Measurements from ENCODE around the gene AK4. TPM values are rescaled to one million over a fixed set of nuclear protein-coding genes. Genes with fewer than 3 reads are reported as not detected.
A peak's percentile ranks its signal among the peaks of the same experiment; 100 is the strongest.

The AK4 gene
- polyA plus RNA-seq, 5 donors, result 1.8 to 3.7 (median 3.0) TPM

DNA sequence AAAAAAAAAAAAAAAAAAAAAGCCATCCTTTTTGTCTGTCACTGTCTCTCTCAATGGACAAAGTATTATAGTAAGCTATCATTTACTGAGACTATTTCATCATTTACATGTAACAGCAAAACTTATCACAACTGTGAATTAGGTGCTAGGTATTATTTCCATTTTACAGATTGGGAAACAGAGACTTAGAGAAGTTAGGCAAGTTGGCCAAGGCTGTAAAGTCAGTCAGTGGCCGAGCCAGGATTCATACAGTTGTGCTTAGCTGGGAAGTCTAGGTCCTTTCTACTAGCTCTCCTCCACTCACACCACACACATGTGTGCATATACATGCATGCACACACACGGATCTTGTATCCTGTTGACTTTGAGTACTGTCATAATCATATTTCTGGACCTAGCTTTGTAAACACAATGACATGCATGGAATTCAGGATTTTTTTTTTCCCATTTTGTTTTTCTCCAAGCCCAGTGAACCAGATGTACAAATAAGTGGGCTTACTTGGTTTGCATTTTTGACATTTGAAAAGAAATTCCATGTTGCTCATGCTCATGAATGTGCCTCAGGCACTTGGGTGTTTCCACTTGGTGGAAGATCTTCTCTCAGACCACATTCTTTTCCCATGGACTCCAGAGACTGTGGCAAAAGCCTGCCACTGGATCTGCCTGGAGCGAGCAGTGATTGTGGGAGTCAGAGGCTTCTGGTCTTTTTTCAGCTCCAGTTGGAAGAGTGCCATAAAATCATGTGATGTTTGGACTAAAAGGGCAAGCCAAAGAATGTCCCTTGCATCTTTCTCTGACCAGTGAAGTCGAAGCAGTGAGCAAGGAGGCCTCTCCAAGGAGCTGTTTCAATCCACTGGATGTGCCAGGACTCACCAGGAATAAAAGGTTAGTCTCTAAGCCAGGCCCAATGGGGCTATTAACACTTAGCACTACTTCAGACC lies 99.7 kb downstream of the AK4 start:
- DNase-seq, result peak in 1 of 2 donors; percentile 43

DNA sequence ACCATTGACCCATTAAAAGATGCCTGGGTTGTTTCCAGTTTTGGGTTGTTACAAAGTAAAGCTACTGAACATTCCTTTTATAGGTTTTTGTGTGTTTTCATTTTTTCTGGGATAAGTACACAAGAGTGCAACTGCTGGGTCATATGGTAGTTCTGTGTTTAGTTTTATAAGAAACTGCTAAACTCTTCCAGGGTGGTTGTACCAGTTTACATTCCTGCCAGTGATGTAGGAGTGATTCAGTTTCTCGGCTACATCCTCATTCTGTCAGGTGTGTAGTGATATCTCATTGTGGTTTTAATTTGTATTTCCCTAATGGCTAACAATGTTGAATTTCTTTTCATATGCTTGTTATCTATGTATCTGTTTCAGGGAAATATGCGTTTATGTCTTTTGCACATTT lies 102.8 kb downstream of the AK4 start:
- DNase-seq, result no peak

DNA sequence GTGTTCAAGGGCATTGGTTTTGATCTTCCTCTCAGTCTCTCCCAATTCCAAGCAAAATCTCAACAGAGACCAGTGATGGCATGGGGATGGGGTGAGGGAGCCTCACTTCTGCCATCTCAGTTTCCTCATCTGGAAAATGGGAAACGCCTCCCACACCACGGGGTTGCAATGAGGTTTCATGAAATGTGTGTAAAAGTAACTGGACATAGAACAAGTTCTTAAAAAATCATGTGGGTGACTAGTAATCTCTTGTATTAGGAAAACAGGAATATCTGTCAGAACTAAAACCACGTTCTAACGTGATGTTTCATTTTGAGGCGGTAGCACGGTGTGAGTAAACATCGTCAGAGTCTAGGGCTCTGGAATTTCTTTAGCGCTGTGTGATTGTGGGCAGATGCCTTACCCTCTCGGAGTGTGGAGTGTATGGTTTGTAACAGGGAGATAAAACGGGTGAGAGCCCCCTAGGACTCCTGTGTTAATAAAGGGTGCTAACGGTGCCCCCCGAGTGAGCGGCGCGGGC lies 105.9 kb downstream of the AK4 start:
- no peak for DNase-seq

DNA sequence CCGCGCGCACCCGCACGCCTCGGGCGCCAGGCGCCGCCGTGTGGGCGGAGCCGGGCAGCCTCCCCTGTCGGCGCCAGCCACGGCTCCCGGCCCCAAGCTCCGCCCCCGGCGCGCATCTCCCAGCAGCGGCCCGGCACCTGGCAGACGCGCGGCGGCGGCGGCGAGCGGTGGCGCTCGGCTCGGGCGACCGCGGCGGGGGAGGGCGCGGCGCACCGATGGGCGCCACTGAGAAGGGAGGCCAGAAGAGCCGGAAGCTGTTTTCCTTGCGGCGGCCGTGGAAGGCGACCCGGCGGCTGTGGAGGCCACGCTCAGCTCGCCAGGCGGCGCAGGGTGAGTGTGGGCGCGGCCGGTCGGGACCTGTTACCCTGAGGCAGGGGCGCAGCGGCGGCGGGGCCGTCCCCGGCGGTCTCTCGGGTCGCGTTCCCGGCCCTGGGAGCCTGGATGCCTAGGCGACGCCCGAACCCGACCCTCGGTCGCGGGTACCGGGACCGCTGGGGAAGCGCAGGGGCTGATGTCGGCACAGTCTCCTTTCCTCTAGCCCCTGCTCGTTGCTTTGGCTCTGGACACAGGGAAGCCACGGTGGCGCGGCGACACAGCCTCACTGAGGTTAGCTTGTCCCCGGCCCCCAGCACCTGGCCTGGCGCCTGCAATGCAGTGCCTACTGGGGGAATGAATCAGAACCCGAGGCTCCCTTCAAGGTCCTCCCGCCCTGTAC lies 106.5 kb downstream of the AK4 start:
- DNase-seq, result peak in 1 of 2 donors; percentile 31

DNA sequence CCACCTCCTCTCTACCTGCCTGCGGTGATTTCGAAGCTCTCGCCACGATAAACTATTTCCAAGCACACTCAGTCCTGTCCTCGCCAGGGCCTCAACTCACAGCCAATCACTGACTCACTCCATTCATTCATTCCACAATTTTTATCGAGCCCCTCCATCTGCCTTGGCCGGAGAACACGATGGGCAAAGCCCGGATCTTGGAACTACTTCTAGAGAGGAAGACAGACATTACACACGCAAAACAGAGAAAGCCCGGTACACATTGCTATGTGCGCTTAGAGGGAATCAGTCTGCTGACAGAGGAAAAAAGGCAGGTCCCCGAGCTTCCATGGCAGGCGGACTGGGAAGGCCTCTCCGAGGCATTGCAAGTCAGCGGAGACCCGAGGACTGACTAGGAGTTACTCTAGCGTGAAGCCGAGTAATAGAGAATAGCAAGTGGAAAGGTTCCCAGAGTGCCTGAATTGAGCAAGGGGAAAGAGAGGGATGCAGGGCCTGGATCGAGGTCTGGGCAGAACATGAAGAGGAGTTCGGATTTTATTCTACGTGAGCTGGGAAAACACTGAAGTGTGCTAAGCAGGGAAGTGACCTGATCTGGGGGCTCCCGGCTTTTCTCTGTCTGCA lies 107.1 kb downstream of the AK4 start:
- no peak for DNase-seq

DNA sequence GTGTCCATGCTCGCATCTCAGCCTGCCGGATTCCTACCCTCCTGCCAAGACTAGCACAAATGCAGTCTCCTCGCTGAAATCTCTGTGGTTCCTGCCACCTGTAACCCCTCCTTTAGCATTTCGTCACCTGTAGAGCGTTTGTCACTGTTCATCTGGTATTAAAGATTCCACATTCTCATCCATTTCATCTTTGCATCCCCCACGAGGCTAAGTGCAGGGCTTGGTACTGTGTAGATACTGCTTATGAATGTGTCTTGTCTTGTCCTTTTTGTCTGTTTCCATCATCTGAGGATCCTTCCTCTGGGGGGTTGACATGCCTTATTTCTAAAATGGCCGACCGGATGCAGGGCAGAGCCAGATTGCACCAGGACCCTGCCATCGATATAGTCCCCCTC lies 107.7 kb downstream of the AK4 start:
- no peak for DNase-seq

DNA sequence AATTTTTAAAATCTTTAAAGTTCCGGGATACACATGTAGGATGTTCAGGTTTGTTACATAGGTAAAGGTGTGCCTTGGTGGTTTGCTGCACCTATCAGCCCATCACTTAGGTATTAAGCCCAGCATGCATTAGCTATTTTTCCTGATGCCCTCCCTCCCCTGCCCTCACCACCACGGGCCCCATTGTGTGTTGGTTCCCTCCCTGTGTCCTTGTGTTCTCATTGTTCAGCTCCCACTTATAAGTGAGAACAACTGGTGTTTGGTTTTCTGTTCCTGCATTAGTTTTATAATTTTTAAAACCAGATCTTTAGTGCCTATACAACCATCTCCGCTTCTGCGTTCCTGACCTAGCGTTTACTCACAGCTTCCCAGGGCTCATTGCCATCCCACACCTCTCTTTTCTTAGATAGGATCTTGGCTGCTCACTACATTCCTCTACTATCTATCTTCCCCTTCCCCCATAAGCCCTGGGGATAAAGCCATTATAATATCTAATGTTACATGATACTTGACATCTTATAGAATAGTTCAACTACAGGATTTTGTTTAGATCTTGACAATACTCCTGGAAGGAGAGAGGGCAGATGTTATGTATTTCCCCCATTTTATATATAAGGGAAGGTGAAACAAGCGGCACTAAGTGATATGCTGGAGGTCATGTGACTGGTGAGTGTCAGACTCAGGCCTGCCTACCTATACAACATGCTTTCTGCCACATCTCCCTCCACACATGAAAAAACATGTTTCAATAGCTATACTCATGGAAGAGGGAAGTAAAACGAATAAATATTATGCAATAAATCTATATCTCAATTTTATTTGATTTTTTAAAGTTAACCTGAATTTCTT lies 109.1 kb downstream of the AK4 start:
- DNase-seq, result no peak

DNA sequence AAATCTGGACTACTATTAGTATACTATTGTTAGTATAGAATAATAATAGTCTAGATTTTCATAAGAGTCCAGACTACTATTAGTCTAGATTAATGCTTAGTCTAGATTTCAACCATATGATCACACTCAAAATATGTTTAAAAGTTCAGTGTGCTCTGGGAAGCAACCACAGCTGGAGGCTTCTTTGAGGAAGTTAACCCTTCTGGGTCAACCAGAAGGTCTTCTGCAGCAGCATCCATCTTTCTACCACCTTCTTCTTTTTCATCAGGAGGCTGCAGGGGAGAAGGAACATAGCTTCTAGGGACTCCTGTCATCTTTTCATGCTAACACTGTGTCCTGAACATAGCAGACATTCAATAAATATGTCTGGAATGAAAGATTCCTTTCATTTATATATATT lies 110.1 kb downstream of the AK4 start:
- no peak for DNase-seq

DNA sequence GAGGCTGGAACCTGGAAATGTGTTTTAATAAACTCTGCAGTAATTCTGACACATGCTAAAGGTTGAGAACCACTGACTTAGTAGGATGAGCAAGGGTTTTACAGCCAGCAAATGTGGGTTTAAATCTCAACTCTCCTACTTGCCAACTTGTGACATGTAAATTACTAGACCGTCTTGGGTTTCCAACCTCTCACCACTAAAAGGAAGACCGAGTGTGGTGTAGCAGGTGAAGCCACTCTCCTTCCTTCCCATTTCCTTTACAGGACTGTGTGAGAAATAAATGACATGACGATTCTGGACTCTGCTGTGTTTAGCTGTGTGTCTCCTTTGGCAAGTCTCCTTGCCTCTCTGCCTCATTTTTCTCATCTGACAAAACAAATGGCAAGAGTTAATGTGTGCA lies 111.8 kb downstream of the AK4 start:
- DNase-seq, result no peak

DNA sequence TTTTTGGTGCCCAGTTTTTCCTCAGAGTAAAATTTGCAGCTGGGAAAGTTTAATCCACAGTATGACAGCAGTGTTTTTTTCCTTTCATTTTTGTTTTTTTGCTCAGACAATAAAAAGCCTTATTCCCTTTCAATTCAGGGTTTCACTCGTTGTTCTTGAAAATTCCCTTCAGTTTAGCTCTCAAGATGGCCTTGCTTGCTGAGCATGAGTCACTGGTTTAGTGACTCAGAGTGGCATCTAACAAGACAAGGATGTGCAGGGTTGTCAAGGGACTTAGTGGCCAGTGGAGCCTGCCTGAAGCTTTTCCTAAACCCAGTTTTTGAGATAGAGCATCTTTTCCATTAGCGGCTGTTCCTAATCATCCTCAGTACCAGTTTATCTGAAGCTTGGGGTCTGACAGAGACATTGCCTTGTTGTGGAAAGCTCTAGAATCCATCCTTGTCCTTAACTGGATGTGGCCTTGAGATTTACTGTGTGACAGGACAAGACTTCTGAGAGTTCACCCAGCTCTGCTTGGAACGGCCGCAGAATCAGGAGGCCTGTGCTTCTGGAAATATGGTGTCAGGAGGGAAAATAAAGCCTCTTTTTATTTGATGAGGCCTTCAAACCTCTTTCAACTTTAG lies 113.0 kb downstream of the AK4 start:
- DNase-seq, result no peak

DNA sequence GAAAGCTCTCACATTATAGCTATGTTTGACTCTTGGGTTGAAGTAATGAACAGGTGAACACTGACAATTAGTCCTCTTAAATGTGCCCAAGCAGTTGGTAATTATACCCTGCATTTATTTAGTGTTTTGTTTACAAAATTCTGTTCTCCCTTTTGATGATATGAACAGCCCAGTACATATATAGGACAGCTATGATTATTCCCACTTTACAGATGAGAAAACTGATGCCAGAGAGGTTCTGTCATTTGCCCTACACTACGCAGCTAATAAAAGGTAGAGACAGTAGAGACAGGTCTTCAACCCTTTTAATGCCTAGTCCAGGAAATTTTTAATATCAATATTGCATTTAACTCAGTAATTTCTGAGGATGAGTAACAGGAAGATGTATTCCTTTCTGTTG lies 115.3 kb downstream of the AK4 start:
- no peak for DNase-seq

DNA sequence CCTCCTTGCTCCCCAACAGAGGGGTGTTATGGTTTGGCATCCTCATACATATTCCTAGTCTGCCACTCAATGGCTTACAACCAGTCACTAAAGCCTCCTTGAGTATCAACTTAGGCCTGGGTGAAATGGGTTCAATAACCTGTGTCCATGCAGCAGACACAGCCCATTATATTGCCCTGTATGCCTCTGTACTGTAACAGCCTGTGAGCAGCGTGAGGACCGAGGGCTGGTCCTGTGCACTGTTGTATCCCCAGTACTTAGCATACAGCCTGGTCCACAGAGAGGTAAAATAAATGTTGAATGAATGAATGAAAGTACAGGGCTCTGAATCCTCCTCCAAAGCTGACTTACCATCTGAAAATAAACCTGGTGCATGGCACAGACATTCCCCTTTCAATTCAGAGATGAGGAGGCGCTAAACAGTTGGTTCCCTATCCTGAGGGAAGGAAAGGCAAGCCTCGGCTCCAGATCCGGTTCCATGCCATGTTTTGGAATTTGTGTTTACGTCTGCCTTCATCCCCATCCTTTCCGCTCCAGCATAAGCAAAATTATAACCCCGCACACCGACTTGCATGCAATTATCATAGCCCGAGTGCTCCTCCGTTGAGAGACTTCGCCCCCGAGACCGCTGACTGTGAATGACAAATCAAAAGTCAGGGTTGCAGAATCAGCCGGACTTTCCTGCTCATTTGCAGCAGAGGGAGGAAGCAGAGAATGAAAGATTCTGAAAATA lies 116.4 kb downstream of the AK4 start:
- no peak for DNase-seq

DNA sequence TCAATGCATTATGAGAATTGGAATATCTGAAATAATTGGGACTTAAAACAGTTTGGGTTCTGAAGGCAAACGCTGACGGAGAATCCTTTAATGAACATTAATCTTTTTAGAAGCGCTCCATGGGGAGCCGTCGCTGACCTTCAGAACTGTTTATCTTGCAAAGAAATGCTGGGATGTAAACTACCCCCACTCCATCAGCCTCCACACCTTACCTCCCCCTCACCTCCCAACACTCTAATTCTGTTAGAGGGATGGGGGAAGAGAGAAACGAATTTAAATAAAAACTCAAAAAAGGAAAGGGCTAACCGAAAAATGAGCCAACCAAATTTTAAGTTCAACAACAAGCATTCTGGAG lies 117.3 kb downstream of the AK4 start:
- DNase-seq, result no peak

DNA sequence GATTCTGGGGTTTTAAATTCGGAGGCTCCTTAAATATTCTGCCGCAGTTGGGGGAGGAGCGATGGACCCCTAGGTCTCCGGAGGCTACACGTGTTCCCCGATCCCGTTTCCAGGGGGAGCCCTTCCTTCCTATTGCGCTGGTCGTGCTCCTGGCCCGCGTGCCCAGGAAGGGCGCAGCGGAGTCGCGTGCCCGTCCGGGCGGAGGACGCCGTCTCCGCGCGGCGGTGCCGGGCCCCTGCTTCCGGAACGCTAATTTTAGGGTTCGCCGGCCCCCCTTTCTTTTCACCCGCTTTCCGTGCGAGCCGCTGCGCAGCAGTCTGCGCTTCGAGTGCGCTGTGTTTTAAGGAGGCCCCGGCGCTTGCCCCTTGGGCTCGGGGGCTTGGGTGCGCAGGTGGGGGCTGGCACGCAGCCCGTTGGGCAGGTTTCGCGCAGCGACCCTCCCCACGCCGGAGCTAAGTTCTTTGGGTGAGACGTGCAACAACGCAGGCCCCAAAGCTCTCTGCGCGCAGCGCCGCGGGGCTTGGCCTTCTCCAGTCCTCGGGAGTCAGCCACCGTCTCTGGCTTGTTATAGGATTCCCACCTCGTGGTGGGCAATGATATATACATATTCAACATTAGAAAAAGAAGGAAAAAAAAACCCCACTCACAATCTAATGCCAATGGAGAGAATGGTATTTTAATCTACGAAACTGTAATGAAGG lies 117.8 kb downstream of the AK4 start:
- DNase-seq, result peak in 1 of 2 donors; percentile 37

DNA sequence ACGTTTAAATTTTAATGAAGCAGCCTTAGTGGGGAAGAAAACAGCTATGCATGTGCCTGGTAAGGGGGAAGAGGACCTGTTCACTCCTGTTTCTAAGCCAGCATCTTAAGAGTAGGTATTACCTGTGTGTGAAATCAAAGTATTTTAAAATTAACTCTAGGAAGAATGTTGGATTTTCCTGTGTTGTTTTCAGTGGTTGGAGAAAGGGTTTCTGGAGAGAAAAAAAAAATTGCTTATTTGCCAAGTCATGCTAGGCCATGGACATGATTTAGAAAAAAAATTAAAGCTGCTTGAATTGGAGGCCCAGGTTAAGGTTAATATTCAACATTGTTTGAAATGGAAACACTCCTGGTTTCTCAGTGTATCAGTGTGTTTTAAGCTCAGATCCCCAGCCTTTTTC lies 118.5 kb downstream of the AK4 start:
- DNase-seq, result no peak

DNA sequence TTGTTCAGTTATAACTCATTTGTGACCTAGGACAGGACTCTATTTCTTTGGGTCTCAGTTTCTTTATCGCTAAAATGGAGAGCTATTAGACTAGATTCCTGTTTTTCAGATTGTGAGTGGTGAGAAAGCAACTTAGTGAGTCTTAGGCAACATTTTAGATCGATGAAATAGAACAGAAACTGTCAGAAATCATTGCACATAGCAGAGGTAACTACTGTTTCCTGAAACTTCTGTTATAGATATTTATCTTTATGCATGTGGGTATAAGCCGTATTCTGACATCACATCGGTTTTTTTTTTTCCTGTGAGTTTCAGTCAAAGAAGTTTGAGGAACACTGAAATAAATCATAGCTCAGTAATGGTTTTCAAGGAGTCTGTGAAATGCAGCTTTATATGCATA lies 119.3 kb downstream of the AK4 start:
- no peak for DNase-seq

DNA sequence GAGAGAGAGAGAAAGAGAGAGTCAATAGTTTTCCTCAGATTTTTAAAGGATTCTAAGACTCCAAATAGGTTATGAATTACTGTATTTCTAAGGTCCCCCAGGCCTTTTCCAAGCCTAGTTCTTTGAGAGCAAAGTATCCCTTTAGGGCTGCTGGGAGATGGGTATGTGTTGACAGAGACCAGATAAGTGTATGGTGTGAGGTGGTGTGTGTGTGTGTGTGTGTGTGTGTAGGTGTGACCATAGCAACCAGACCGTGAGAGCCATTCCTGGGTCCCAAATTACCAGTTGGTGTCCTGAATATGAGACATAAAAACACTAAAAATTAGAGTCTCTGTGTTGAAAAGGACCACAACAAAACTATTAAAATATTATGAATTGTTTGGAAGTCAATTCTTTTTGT lies 119.7 kb downstream of the AK4 start:
- DNase-seq, result no peak

DNA sequence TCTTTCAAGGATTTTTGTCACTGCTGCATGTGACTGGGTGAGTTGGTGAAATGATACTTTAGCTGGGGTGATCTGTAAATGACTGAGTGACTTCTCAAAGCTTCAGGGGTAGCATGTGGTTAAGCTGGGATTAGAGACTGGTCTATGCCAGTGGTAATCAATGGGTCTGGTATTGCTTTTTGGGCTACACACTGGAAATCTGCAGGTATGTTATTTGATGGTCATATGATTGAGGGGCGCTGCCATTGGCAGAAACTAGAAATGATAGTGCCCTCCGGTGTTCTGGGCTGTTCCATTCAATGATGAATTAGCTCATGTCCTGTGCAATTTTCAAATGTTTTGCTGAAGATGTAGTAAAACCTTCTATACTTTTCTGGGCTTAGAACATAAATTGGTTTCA lies 121.6 kb downstream of the AK4 start:
- no peak for DNase-seq

DNA sequence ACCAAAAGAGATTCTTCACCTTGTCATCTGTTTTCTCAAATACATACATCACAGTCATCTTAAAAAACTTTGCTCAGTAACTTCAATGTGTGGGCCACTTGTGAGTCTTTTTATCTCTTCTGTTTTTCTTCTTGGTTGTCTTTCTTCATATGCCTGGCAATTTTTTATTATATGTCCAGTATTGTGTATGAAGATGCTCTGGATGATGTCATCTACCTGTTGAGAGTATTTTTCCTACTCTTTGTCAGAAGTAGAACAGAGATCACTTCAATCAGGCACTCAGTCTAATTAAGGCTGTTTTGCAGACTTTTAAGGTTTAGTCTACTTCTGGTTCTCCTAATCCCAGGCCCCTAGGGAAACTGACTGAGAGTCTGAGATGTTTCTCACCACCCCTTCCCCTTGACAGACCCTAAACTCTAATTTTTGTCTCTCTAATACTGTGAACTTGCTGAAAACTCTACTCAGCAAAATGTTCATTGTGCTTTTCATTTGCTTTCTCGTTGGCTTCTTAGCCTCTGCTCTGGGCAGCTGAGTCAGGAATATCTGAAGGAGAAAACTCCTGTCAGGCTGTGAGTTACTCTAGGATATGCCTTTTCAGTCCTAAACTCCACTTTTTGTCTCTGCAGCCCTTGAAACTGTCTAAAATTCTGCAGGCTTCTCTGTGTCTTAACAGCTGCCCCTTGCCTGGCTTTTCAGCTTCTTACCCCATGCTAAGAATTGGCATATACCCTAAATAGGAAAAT lies 128.4 kb downstream of the AK4 start:
- no peak for DNase-seq

Data from right lung (tissue), 5 donors.